ENCODE measurements around the gene SERF1A.
"Not testable (repeated sequence)": the region's sequence is repeated elsewhere in the genome, so short reads cannot be mapped to it uniquely, and the experiment has no call there.

Gene SERF1A

DNA sequence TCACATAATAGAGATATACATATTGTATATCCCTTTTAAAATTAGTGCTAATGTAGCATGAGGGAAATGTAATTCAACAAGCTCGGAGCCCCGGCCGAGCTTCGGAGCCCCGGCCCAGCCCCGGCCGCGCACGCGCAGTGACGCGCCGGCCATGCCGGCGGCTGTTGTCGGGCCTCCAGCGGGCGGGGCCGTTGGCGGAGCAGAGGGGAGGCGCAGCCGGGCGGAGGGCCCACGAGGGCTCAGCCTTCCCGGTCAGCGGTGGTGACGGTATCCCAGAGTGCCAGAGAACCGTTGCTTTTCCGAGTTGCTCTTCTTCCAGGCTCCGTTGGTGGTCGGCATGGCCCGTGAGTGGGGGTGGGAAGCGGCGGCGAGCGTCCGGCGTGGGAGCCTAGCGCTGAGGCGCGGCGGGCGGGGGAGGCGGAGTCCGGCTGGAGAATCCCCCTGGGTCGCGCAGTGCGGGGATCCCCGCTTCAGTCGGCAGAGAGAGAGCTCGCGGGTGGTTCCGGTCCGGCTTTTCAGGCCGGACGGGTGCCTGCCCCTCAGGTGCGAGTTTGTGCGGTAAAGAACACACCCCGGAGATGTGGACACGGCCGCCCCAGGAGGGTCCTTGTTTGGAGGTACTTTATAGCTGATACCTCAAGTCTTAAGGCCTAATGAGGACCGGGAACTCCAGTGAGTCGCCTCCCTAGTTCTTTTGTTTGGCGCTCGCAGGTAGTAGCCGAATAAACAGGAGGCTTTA lies at the start of gene SERF1A:
TSS of gene SERF1A (plus strand) at position 137 of the 739 bp plus-strand sequence. CDS start at position 338, 201 bp downstream.
- not testable (repeated sequence) for DNase-seq

GRCh38 chr5:70866778-70867177 lies 33.7 kb upstream of the SERF1A start:
- not testable (repeated sequence) for DNase-seq

DNA sequence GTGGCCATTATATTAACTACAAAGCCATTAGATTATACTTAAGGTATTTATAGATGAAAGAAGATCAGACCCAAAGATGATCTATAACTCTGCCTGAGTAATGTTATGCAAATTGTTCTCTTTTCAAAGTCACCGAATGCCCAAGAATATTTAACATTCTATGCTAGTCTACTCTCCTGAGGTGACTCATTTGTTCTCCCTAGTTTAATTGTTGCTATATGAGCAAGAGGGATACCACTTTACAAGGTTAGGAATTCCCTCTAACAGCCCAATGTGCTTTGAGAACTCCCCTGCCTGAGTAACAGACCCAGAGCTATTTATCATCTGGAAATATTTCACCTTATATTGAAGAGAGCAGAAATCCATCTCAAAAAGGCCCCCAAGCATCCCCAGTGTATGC lies 29.8 kb upstream of the SERF1A start:
- DNase-seq = not testable (repeated sequence)

GRCh38 chr5:70896076-70896475 lies 4.4 kb upstream of the SERF1A start:
- not testable (repeated sequence) for DNase-seq

GRCh38 chr5:70901272-70901571 lies 753 bp downstream of the SERF1A start:
- DNase-seq = not testable (repeated sequence)

DNA sequence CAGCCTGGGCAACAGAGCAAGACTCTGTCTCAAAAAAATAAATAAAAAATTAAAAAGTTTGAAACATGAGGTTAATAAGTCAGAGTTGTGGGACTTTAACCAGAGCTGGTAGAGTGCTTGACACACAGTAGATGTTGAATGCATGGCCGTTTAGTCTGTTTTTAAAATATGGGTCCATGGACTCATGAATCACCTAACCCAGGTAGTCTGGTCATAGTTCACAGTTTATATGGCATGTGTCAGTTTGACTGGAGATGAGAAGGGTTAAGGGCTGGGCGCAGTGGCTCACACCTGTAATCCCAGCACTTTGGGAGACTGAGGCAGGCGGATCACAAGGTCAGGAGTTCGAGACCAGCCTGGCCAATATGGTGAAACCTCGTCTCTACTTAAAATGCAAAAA lies 6.2 kb downstream of the SERF1A start:
- not testable (repeated sequence) for DNase-seq

- DNase-seq = not testable (repeated sequence)
These were observed 16.4 kb downstream of the SERF1A start for GRCh38 chr5:70916829-70917228.

- DNase-seq = not testable (repeated sequence)
These were observed 24.7 kb downstream of the SERF1A start for GRCh38 chr5:70925211-70925562.

DNA sequence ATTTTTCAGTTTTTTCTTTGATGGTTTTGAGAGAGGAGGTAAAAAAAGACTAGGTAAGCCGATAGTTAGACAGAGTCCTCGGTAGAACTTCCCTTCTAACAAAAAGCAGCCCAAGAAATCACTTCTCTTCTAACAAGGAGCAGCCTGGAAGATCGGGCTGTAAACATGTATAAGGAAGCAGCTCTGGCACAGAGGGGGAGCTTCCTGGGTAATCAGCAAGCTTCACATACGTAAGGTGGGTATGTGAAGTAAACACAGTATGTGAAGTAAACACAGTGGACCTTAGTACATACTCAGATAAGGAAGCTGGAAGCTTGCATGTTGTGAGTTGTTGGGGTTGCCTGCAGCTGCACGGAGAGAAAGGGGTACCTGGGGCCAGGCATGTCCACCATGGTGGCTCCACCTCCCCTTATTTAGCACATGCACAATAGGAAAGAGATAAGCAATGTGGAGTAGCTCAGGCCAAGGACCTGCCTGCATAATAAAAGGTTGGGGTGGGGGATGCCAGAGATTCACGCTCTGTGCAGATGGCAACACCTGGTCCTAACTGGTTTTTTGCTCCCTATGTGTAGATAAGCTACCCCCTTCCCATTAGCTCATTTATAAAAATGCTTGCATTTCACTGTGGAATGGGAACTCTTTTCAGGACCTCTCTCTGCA lies 31.4 kb downstream of the SERF1A start:
- DNase-seq = not testable (repeated sequence)

DNA sequence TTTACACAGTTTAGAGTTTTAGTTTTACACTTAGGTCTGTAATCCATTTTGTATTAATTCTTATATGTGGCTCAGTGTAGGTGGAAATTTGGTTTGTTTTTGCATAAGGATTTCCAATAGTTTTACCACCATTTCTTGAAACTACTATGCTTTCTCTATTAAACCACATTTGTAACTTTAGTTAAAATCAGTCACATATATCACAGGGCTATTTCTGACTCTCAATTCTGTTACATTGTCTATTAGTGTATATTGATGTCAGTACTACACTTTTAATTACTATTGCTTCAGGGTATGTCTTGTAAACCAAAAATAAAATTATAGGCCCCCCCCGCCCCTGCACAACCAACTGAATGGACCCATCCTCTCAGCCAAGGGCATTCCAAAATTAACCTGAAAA lies 32.1 kb downstream of the SERF1A start:
- not testable (repeated sequence) for DNase-seq

DNA sequence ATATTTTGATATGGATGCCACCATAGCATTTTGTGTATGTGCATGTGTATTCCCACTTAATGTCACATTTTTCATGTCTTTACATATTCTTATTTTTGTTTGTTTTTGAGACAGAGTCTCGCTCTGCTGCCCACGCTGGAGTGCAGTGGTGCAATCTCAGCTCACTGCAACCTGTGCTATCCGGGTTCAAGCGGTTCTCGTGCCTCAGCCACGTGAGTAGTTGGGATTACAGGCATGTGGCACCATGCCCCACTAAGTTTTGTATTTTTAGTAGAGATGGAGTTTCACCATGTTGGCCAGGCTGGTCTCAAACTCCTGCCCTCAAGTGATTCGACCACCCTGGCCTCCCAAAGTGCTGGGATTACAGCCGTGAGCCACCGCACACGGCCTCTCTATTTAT lies 52.6 kb downstream of the SERF1A start:
- not testable (repeated sequence) for DNase-seq
